ENCODE data around the gene PPIL3.

DNA sequence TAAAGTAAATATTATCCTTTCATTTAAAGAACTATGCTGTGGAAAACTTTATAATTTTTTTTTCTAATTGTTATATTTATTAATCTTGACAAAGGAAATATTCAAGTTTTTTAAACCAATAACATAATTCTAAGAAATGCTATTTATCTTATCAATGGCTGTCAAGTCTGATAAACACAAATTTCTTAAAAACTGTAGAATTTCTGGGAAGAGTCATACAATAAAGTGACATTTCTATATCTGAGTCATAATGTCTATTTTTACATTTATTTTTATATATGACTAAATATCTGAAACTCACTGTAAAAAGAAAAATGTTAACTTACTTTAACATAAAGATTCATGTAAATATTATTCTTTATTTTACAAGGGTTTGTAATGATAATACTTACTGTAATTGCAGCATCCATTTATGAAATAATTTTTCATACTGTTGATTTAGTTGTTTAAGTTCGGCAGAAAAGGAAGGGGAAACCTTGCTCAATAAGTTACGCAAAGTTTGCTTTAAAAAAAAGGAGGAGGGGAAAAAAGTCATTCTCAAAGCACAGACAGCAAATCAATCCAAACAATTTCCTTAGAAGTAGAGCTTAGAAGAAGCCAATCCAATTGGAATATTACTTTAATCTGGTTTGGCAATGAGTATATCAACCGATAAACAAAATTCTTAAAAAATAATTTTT is 42.2 kb upstream of the PPIL3 start:
- TF ChIP-seq, protein P1, sequence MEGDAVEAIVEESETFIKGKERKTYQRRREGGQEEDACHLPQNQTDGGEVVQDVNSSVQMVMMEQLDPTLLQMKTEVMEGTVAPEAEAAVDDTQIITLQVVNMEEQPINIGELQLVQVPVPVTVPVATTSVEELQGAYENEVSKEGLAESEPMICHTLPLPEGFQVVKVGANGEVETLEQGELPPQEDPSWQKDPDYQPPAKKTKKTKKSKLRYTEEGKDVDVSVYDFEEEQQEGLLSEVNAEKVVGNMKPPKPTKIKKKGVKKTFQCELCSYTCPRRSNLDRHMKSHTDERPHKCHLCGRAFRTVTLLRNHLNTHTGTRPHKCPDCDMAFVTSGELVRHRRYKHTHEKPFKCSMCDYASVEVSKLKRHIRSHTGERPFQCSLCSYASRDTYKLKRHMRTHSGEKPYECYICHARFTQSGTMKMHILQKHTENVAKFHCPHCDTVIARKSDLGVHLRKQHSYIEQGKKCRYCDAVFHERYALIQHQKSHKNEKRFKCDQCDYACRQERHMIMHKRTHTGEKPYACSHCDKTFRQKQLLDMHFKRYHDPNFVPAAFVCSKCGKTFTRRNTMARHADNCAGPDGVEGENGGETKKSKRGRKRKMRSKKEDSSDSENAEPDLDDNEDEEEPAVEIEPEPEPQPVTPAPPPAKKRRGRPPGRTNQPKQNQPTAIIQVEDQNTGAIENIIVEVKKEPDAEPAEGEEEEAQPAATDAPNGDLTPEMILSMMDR (conservative IDR thresholded peaks at IDR 0.05) = no peak
- no peak for TF ChIP-seq ZFX (IDR thresholded peaks at IDR 0.05)

All from C4-2B (cell line).